ENCODE data around the gene MYBPC2.

MYBPC2 gene

GRCh38 chr19:50479761-50480251 lies 47.1 kb downstream of the MYBPC2 start:
- H3K4me1 ChIP-seq (ENCODE audit: insufficient read depth, insufficient read length): peaks cover 9% of the 10 kb centered on the region
- peaks cover 16% of the 10 kb centered on the region; the same call in 1 of the 2 replicates for H3K9me3 ChIP-seq (ENCODE audit: insufficient read depth, low read length)
- no peaks in the 10 kb centered on the region for H3K36me3 ChIP-seq (ENCODE audit: insufficient read depth, insufficient read length, low read length)
- H3K9ac ChIP-seq (ENCODE audit: insufficient read length, low read depth): no peak overlapping the region
- DNase-seq (ENCODE audit: low read depth, low spot score): no peak
- no peak overlapping the region for H3K4me3 ChIP-seq (ENCODE audit: insufficient read length, low read depth)
- TF ChIP-seq YY1 (IDR thresholded peaks at IDR 0.05; ENCODE audit: insufficient read depth, insufficient read length) (no peak), SUZ12 (IDR thresholded peaks at IDR 0.05; ENCODE audit: extremely low read depth, insufficient read depth, insufficient read length) (no peak), ZNF274 (IDR thresholded peaks at IDR 0.05; ENCODE audit: low read depth, low read length) (no peak)
- H3K27me3 ChIP-seq (ENCODE audit: insufficient read depth, insufficient read length): no peaks in the 10 kb centered on the region

DNA sequence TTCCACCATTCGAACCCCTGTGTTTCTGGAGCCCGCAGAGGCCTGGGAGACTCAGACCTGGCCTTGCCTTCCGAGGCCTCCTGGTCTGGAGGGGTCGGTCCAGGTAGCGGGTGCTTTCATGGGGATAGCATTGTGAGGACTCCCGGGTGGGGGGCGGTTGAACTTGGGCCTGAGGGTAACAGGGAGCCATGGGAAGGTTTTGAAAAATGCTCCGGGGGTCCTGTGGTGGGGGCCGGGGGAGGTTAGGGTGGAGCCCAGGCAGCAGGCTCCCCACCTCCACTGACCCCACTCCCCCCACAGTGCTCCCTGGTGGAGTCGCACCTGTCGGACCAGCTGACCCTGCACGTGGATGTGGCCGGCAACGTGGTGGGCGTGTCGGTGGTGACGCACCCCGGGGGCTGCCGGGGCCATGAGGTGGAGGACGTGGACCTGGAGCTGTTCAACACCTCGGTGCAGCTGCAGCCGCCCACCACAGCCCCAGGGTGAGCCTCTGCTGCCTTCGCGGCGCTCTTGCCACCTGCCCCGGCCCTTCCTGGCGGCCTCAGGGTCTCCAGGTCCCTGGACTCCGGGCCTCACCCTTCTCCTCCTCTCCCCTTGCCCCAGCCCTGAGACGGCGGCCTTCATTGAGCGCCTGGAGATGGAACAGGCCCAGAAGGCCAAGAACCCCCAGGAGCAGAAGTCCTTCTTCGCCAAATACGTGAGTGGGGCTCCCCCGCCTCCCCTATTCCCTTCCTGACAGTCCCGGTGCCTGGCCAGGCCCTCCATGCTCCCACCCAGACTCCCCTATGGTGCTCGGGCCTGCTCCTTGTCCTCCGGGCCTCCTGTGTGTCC lies 47.8 kb downstream of the MYBPC2 start:
- no peak for DNase-seq (ENCODE audit: low read depth, low spot score)
- Histone ChIP-seq H3K27me3 (ENCODE audit: insufficient read depth, insufficient read length) (no peaks in the 10 kb centered on the region), H3K9ac (ENCODE audit: insufficient read length, low read depth) (no peak overlapping the region), H3K4me1 (ENCODE audit: insufficient read depth, insufficient read length) (peaks cover 9% of the 10 kb centered on the region), H3K9me3 (ENCODE audit: insufficient read depth, low read length) (peaks cover 23% of the 10 kb centered on the region; the same call in 1 of the 2 replicates), H3K4me3 (ENCODE audit: insufficient read length, low read depth) (no peak overlapping the region), H3K36me3 (ENCODE audit: insufficient read depth, insufficient read length, low read length) (no peaks in the 10 kb centered on the region)
- TF ChIP-seq YY1 (IDR thresholded peaks at IDR 0.05; ENCODE audit: insufficient read depth, insufficient read length) (no peak), SUZ12 (IDR thresholded peaks at IDR 0.05; ENCODE audit: extremely low read depth, insufficient read depth, insufficient read length) (no peak), ZNF274 (IDR thresholded peaks at IDR 0.05; ENCODE audit: low read depth, low read length) (no peak)

GRCh38 chr19:50481351-50482149 lies 48.9 kb downstream of the MYBPC2 start:
- peaks cover 9% of the 10 kb centered on the region for H3K4me1 ChIP-seq (ENCODE audit: insufficient read depth, insufficient read length)
- H3K9me3 ChIP-seq (ENCODE audit: insufficient read depth, low read length): peaks cover 34% of the 10 kb centered on the region
- no peak for DNase-seq (ENCODE audit: low read depth, low spot score)
- no peaks in the 10 kb centered on the region for H3K27me3 ChIP-seq (ENCODE audit: insufficient read depth, insufficient read length)
- no peak overlapping the region for H3K9ac ChIP-seq (ENCODE audit: insufficient read length, low read depth)
- TF ChIP-seq YY1 (IDR thresholded peaks at IDR 0.05; ENCODE audit: insufficient read depth, insufficient read length): no peak
- TF ChIP-seq ZNF274 (IDR thresholded peaks at IDR 0.05; ENCODE audit: low read depth, low read length): no peak
- no peak for TF ChIP-seq SUZ12 (IDR thresholded peaks at IDR 0.05; ENCODE audit: extremely low read depth, insufficient read depth, insufficient read length)
- H3K36me3 ChIP-seq (ENCODE audit: insufficient read depth, insufficient read length, low read length): no peaks in the 10 kb centered on the region
- H3K4me3 ChIP-seq (ENCODE audit: insufficient read length, low read depth): no peak overlapping the region

GRCh38 chr19:50482271-50482855 lies 49.7 kb downstream of the MYBPC2 start:
- Histone ChIP-seq H3K9me3 (ENCODE audit: insufficient read depth, low read length) (peaks cover 42% of the 10 kb centered on the region), H3K4me3 (ENCODE audit: insufficient read length, low read depth) (no peak overlapping the region), H3K36me3 (ENCODE audit: insufficient read depth, insufficient read length, low read length) (no peaks in the 10 kb centered on the region), H3K27me3 (ENCODE audit: insufficient read depth, insufficient read length) (peaks cover under 1% of the 10 kb centered on the region), H3K4me1 (ENCODE audit: insufficient read depth, insufficient read length) (peaks cover 9% of the 10 kb centered on the region), H3K9ac (ENCODE audit: insufficient read length, low read depth) (no peak overlapping the region)
- no peak for DNase-seq (ENCODE audit: low read depth, low spot score)
- TF ChIP-seq YY1 (IDR thresholded peaks at IDR 0.05; ENCODE audit: insufficient read depth, insufficient read length): no peak
- no peak for TF ChIP-seq SUZ12 (IDR thresholded peaks at IDR 0.05; ENCODE audit: extremely low read depth, insufficient read depth, insufficient read length)
- no peak for TF ChIP-seq ZNF274 (IDR thresholded peaks at IDR 0.05; ENCODE audit: low read depth, low read length)

DNA sequence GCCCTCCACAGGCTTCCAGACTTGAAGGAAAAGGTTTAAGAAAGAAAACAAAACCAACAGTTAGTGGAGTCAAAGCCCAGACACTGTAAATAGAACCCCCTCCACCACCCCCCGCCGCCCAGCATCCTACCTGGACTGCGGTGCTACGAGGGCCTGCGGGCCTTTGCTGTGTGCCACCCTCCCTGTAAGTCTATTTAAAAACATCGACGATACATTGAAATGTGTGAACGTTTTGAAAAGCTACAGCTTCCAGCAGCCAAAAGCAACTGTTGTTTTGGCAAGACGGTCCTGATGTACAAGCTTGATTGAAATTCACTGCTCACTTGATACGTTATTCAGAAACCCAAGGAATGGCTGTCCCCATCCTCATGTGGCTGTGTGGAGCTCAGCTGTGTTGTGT lies 50.2 kb downstream of the MYBPC2 start:
- Histone ChIP-seq H3K4me3 (ENCODE audit: insufficient read length, low read depth) (no peak overlapping the region), H3K9me3 (ENCODE audit: insufficient read depth, low read length) (peaks cover 44% of the 10 kb centered on the region), H3K36me3 (ENCODE audit: insufficient read depth, insufficient read length, low read length) (no peaks in the 10 kb centered on the region), H3K9ac (ENCODE audit: insufficient read length, low read depth) (no peak overlapping the region), H3K4me1 (ENCODE audit: insufficient read depth, insufficient read length) (peaks cover 9% of the 10 kb centered on the region), H3K27me3 (ENCODE audit: insufficient read depth, insufficient read length) (peaks cover 5% of the 10 kb centered on the region)
- DNase-seq (ENCODE audit: low read depth, low spot score): no peak
- no peak for TF ChIP-seq ZNF274 (IDR thresholded peaks at IDR 0.05; ENCODE audit: low read depth, low read length)
- TF ChIP-seq SUZ12 (IDR thresholded peaks at IDR 0.05; ENCODE audit: extremely low read depth, insufficient read depth, insufficient read length): no peak
- no peak for TF ChIP-seq YY1 (IDR thresholded peaks at IDR 0.05; ENCODE audit: insufficient read depth, insufficient read length)

DNA sequence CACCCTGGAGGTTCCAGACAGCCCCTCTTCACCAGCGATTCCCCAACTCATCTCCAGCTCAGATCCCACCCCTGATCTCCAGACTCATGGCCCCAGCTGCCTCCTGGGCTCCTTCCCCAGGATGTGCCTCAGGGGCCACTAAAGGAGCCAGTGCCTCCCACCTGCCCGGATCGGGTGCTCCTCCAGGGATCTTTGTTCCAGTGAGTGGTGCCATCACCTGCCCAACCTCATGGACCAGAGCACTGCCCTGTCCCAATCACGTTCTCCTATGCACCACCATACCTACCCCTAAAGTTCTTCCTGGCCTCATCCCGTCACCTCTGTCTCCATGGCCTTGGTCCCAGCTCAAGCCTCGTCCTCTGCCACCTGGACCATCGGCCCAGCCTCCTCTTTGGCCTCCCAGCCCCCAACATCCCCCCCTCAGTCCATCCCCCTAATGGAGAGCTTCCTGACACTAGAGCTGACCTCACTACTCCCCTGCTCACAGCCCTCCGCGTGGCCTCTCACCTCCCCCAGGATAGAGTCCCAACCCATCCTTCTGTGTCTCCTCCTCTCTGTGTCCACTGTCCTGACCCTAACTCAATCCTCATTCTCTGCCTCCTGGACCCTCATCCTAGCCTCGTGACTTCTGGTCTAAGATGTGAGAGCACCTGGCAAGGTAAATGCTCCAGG lies 52.7 kb downstream of the MYBPC2 start:
- TF ChIP-seq YY1 (IDR thresholded peaks at IDR 0.05; ENCODE audit: insufficient read depth, insufficient read length) (no peak), SUZ12 (IDR thresholded peaks at IDR 0.05; ENCODE audit: extremely low read depth, insufficient read depth, insufficient read length) (no peak), ZNF274 (IDR thresholded peaks at IDR 0.05; ENCODE audit: low read depth, low read length) (no peak)
- H3K36me3 ChIP-seq (ENCODE audit: insufficient read depth, insufficient read length, low read length): no peaks in the 10 kb centered on the region
- no peak for DNase-seq (ENCODE audit: low read depth, low spot score)

More for the DNA sequence above, 52.7 kb downstream of the MYBPC2 start:
- Histone ChIP-seq H3K4me3 (ENCODE audit: insufficient read length, low read depth) (no peak overlapping the region), H3K9me3 (ENCODE audit: insufficient read depth, low read length) (peaks cover 31% of the 10 kb centered on the region), H3K27me3 (ENCODE audit: insufficient read depth, insufficient read length) (peaks cover 7% of the 10 kb centered on the region), H3K4me1 (ENCODE audit: insufficient read depth, insufficient read length) (peaks cover 9% of the 10 kb centered on the region), H3K9ac (ENCODE audit: insufficient read length, low read depth) (no peak overlapping the region)

All from NT2/D1 (cell line).